ENCODE data around the gene PTPRD.

The PTPRD gene

GRCh38 chr9:9538766-9539165 is 1074.0 kb downstream of the PTPRD start:
- no peak for DNase-seq
- H3K27me3 Mint-ChIP-seq: no peaks in the 10 kb centered on the region
- peaks cover 3% of the 10 kb centered on the region for H3K9me3 Mint-ChIP-seq
- H3K27ac Mint-ChIP-seq: no peak overlapping the region
- H3K4me1 Mint-ChIP-seq (ENCODE audit: low read depth): no peaks in the 10 kb centered on the region
- no peaks in the 10 kb centered on the region for H3K36me3 Mint-ChIP-seq (ENCODE audit: low read depth)
- H3K4me3 Mint-ChIP-seq: no peak overlapping the region

- H3K4me1 Mint-ChIP-seq (ENCODE audit: low read depth): no peaks in the 10 kb centered on the region
- no peaks in the 10 kb centered on the region for H3K27me3 Mint-ChIP-seq
- no peak for DNase-seq
These were observed 1074.4 kb downstream of the PTPRD start for GRCh38 chr9:9538356-9538755.

GRCh38 chr9:9536523-9536922 is 1076.3 kb downstream of the PTPRD start:
- no peak overlapping the region for H3K4me3 Mint-ChIP-seq
- H3K27ac Mint-ChIP-seq: no peak overlapping the region
- DNase-seq: no peak
- H3K9me3 Mint-ChIP-seq: peaks cover 3% of the 10 kb centered on the region
- no peaks in the 10 kb centered on the region for H3K36me3 Mint-ChIP-seq (ENCODE audit: low read depth)
- H3K27me3 Mint-ChIP-seq: no peaks in the 10 kb centered on the region
- H3K4me1 Mint-ChIP-seq (ENCODE audit: low read depth): no peaks in the 10 kb centered on the region

More at GRCh38 chr9:9538356-9538755, 1074.4 kb downstream of the PTPRD start:
- no peaks in the 10 kb centered on the region for H3K36me3 Mint-ChIP-seq (ENCODE audit: low read depth)
- H3K27ac Mint-ChIP-seq: no peak overlapping the region
- no peak overlapping the region for H3K4me3 Mint-ChIP-seq
- H3K9me3 Mint-ChIP-seq: peaks cover 3% of the 10 kb centered on the region

- no peak for DNase-seq
- peaks cover 2% of the 10 kb centered on the region for H3K9me3 Mint-ChIP-seq
- no peaks in the 10 kb centered on the region for H3K36me3 Mint-ChIP-seq (ENCODE audit: low read depth)
- no peak overlapping the region for H3K27ac Mint-ChIP-seq
- H3K4me3 Mint-ChIP-seq: no peak overlapping the region
- no peaks in the 10 kb centered on the region for H3K27me3 Mint-ChIP-seq
- no peaks in the 10 kb centered on the region for H3K4me1 Mint-ChIP-seq (ENCODE audit: low read depth)
These were observed 1089.2 kb downstream of the PTPRD start for GRCh38 chr9:9523476-9524139.

GRCh38 chr9:9522406-9522805 is 1090.4 kb downstream of the PTPRD start:
- Mint-ChIP-seq H3K4me1 (ENCODE audit: low read depth) (no peaks in the 10 kb centered on the region), H3K27me3 (no peaks in the 10 kb centered on the region), H3K4me3 (no peak overlapping the region), H3K27ac (no peak overlapping the region), H3K36me3 (ENCODE audit: low read depth) (no peaks in the 10 kb centered on the region), H3K9me3 (peaks cover 2% of the 10 kb centered on the region)
- DNase-seq: no peak

GRCh38 chr9:9521033-9521779 is 1091.6 kb downstream of the PTPRD start:
- no peaks in the 10 kb centered on the region for H3K4me1 Mint-ChIP-seq (ENCODE audit: low read depth)
- no peaks in the 10 kb centered on the region for H3K27me3 Mint-ChIP-seq
- no peak overlapping the region for H3K4me3 Mint-ChIP-seq
- H3K27ac Mint-ChIP-seq: no peak overlapping the region
- peaks cover 2% of the 10 kb centered on the region for H3K9me3 Mint-ChIP-seq
- no peaks in the 10 kb centered on the region for H3K36me3 Mint-ChIP-seq (ENCODE audit: low read depth)
- no peak for DNase-seq

GRCh38 chr9:9504869-9505268 is 1107.9 kb downstream of the PTPRD start:
- H3K4me3 Mint-ChIP-seq: no peak overlapping the region
- no peaks in the 10 kb centered on the region for H3K27me3 Mint-ChIP-seq
- no peak overlapping the region for H3K27ac Mint-ChIP-seq
- no peaks in the 10 kb centered on the region for H3K36me3 Mint-ChIP-seq (ENCODE audit: low read depth)
- H3K4me1 Mint-ChIP-seq (ENCODE audit: low read depth): no peaks in the 10 kb centered on the region
- no peak for DNase-seq
- H3K9me3 Mint-ChIP-seq: peaks cover 6% of the 10 kb centered on the region

- Mint-ChIP-seq H3K36me3 (ENCODE audit: low read depth) (no peaks in the 10 kb centered on the region), H3K27ac (no peak overlapping the region), H3K27me3 (no peaks in the 10 kb centered on the region), H3K9me3 (peaks cover 18% of the 10 kb centered on the region), H3K4me1 (ENCODE audit: low read depth) (no peaks in the 10 kb centered on the region), H3K4me3 (no peak overlapping the region)
- DNase-seq: no peak
These were observed 1113.3 kb downstream of the PTPRD start for GRCh38 chr9:9499546-9499945.

GRCh38 chr9:9498846-9499245 is 1114.0 kb downstream of the PTPRD start:
- H3K36me3 Mint-ChIP-seq (ENCODE audit: low read depth): no peaks in the 10 kb centered on the region

GRCh38 chr9:9498128-9498527 is 1114.7 kb downstream of the PTPRD start:
- peaks cover 23% of the 10 kb centered on the region for H3K9me3 Mint-ChIP-seq
- H3K27ac Mint-ChIP-seq: no peak overlapping the region
- no peaks in the 10 kb centered on the region for H3K4me1 Mint-ChIP-seq (ENCODE audit: low read depth)
- no peaks in the 10 kb centered on the region for H3K27me3 Mint-ChIP-seq
- no peak overlapping the region for H3K4me3 Mint-ChIP-seq
- DNase-seq: no peak
- H3K36me3 Mint-ChIP-seq (ENCODE audit: low read depth): no peaks in the 10 kb centered on the region

More at GRCh38 chr9:9498846-9499245, 1114.0 kb downstream of the PTPRD start:
- no peak for DNase-seq
- Mint-ChIP-seq H3K4me3 (no peak overlapping the region), H3K4me1 (ENCODE audit: low read depth) (no peaks in the 10 kb centered on the region), H3K27me3 (no peaks in the 10 kb centered on the region), H3K9me3 (peaks cover 22% of the 10 kb centered on the region), H3K27ac (no peak overlapping the region)

GRCh38 chr9:9494336-9494735 is 1118.5 kb downstream of the PTPRD start:
- no peak overlapping the region for H3K4me3 Mint-ChIP-seq
- peaks cover 22% of the 10 kb centered on the region for H3K9me3 Mint-ChIP-seq
- no peaks in the 10 kb centered on the region for H3K36me3 Mint-ChIP-seq (ENCODE audit: low read depth)
- H3K27me3 Mint-ChIP-seq: no peaks in the 10 kb centered on the region
- H3K27ac Mint-ChIP-seq: no peak overlapping the region
- DNase-seq: no peak
- H3K4me1 Mint-ChIP-seq (ENCODE audit: low read depth): no peaks in the 10 kb centered on the region

- Mint-ChIP-seq H3K9me3 (peaks cover 20% of the 10 kb centered on the region), H3K27me3 (no peaks in the 10 kb centered on the region), H3K4me3 (no peak overlapping the region)
These were observed 1120.3 kb downstream of the PTPRD start for GRCh38 chr9:9492506-9492905.

GRCh38 chr9:9489183-9489582 is 1123.6 kb downstream of the PTPRD start:
- DNase-seq: no peak
- H3K27ac Mint-ChIP-seq: no peak overlapping the region
- H3K9me3 Mint-ChIP-seq: peaks cover 15% of the 10 kb centered on the region
- H3K4me1 Mint-ChIP-seq (ENCODE audit: low read depth): no peaks in the 10 kb centered on the region
- no peaks in the 10 kb centered on the region for H3K36me3 Mint-ChIP-seq (ENCODE audit: low read depth)
- no peak overlapping the region for H3K4me3 Mint-ChIP-seq
- H3K27me3 Mint-ChIP-seq: no peaks in the 10 kb centered on the region

More at GRCh38 chr9:9492506-9492905, 1120.3 kb downstream of the PTPRD start:
- no peak for DNase-seq
- H3K36me3 Mint-ChIP-seq (ENCODE audit: low read depth): no peaks in the 10 kb centered on the region
- no peaks in the 10 kb centered on the region for H3K4me1 Mint-ChIP-seq (ENCODE audit: low read depth)
- H3K27ac Mint-ChIP-seq: no peak overlapping the region

- Mint-ChIP-seq H3K27me3 (no peaks in the 10 kb centered on the region), H3K4me3 (no peak overlapping the region), H3K9me3 (peaks cover 7% of the 10 kb centered on the region), H3K36me3 (ENCODE audit: low read depth) (no peaks in the 10 kb centered on the region), H3K27ac (no peak overlapping the region), H3K4me1 (ENCODE audit: low read depth) (no peaks in the 10 kb centered on the region)
- DNase-seq: no peak
These were observed 1129.6 kb downstream of the PTPRD start for GRCh38 chr9:9483175-9483574.

GRCh38 chr9:9478741-9479140 is 1134.1 kb downstream of the PTPRD start:
- no peaks in the 10 kb centered on the region for H3K4me1 Mint-ChIP-seq (ENCODE audit: low read depth)
- H3K36me3 Mint-ChIP-seq (ENCODE audit: low read depth): no peaks in the 10 kb centered on the region
- H3K4me3 Mint-ChIP-seq: no peak overlapping the region
- H3K27me3 Mint-ChIP-seq: no peaks in the 10 kb centered on the region
- DNase-seq: no peak
- H3K9me3 Mint-ChIP-seq: no peaks in the 10 kb centered on the region
- H3K27ac Mint-ChIP-seq: no peak overlapping the region

Data from activated T-cell treated with anti-CD3 and anti-CD28 coated beads, Interleukin-2, amount 50 U/mL, for 24 hours (primary cell).